NCI-H510A (cell line): Measurements from ENCODE around the gene EZH1.
"Not testable (repeated sequence)": the region's sequence is repeated elsewhere in the genome, so short reads cannot be mapped to it uniquely, and the experiment has no call there.

Experiments
- DNase-seq: peaks from one replicate; lab custom pipeline; 2025; lab: John Stamatoyannopoulos, UW

Gene EZH1

GRCh38 chr17:42669977-42670788 lies 74.7 kb downstream of the EZH1 start:
- DNase-seq: no peak

GRCh38 chr17:42669705-42669976 lies 75.2 kb downstream of the EZH1 start:
- no peak for DNase-seq

- no peak for DNase-seq
Measured at GRCh38 chr17:42667088-42667951, 77.5 kb downstream of the EZH1 start.

GRCh38 chr17:42666126-42666525 lies 78.7 kb downstream of the EZH1 start:
- not testable (repeated sequence) for DNase-seq

- no peak for DNase-seq
Measured at GRCh38 chr17:42665581-42666001, 79.2 kb downstream of the EZH1 start.

GRCh38 chr17:42660692-42661345 lies 84.0 kb downstream of the EZH1 start:
- DNase-seq: no peak

GRCh38 chr17:42659932-42660274 lies 84.9 kb downstream of the EZH1 start:
- DNase-seq: not testable (repeated sequence)

- DNase-seq: peak; percentile 94
Measured at GRCh38 chr17:42659079-42659931, 85.5 kb downstream of the EZH1 start, which contains the start of gene TUBG2. Gene TUBG2 (plus strand): TSS chr17:42659284. CDS start chr17:42659504, 220 bp downstream.

- no peak for DNase-seq
Measured at GRCh38 chr17:42657824-42658588, 86.8 kb downstream of the EZH1 start.

GRCh38 chr17:42655528-42655927 lies 89.3 kb downstream of the EZH1 start:
- no peak for DNase-seq

GRCh38 chr17:42653179-42654124 lies 91.4 kb downstream of the EZH1 start:
- DNase-seq: no peak

GRCh38 chr17:42651392-42651791 lies 93.4 kb downstream of the EZH1 start:
- no peak for DNase-seq
